PC-3 (cell line): ENCODE data around the gene ATG7. TPM values are rescaled to one million over a fixed set of nuclear protein-coding genes. Genes with fewer than 3 reads are reported as not detected.

Experiments
- ATAC-seq: fragments of 200-7000 bp; cut with Tn5 transposase; 2 replicates; pipeline ENCODE4 v1.9.1; 2020; ENCODE audit warnings: mild to moderate bottlenecking, moderate library complexity
- BruUV-seq: library from RNA; stranded (reverse); fragments of 400-500 nt; replicated peaks from 2 replicates; lab custom pipeline; 2021; lab: Mats Ljungman, UMichigan
- CTCF ChIA-PET: fragments of 300-600 bp; sonication (Branson Sonifier 250); formaldehyde crosslinking; loops from one replicate; lab custom pipeline; 2022; ENCODE audit warnings: antibody characterized with exemption; lab: Charles Lee
- POLR2A ChIA-PET: fragments of 300-600 bp; sonication (Branson Sonifier 250); formaldehyde crosslinking; loops from one replicate; lab custom pipeline; 2022; ENCODE audit warnings: antibody characterized with exemption; ENCODE audit not compliant: unreplicated experiment; lab: Charles Lee
- DNase-seq: peaks from one replicate; pipeline ENCODE4 v3.0.0-alpha.2; 2015
- H2AFZ ChIP-seq: fragments of 300-600 bp; sonication (generic); 2 replicates; pipeline ENCODE4 v1.6.0; 2016; ENCODE audit warnings: antibody characterized with exemption, low read length
- H3F3A ChIP-seq: fragments of 300-600 bp; sonication (generic); one replicate; pipeline ENCODE4 v1.6.0; 2017; ENCODE audit warnings: antibody characterized with exemption, low read length, control low read depth, mild to moderate bottlenecking; ENCODE audit not compliant: unreplicated experiment
- H3K27ac ChIP-seq: fragments of 300-600 bp; sonication (generic); 2 replicates; pipeline ENCODE4 v1.5.1; 2016; ENCODE audit warnings: mild to moderate bottlenecking, low read length
- H3K27me3 ChIP-seq: fragments of 300-600 bp; sonication (generic); 2 replicates; pipeline ENCODE4 v1.6.1; 2016; ENCODE audit warnings: low read length, mixed read lengths
- H3K36me3 ChIP-seq: fragments of 300-600 bp; sonication (generic); 2 replicates; pipeline ENCODE4 v1.6.1; 2016; ENCODE audit warnings: low read depth, mixed run types, low read length, mixed read lengths
- H3K4me1 ChIP-seq: fragments of 300-600 bp; sonication (generic); 2 replicates; pipeline ENCODE4 v1.5.1; 2016; ENCODE audit warnings: low read length; ENCODE audit not compliant: insufficient read depth
- H3K4me2 ChIP-seq: fragments of 300-600 bp; sonication (generic); 2 replicates; pipeline ENCODE4 v1.6.0; 2016; ENCODE audit warnings: low read length
- H3K4me3 ChIP-seq: fragments of 300-600 bp; sonication (generic); 2 replicates; pipeline ENCODE4 v1.5.1; 2016; ENCODE audit warnings: mild to moderate bottlenecking, low read length, mixed read lengths
- H3K79me2 ChIP-seq: fragments of 300-600 bp; sonication (generic); 2 replicates; pipeline ENCODE4 v1.6.1; 2017; ENCODE audit warnings: low read length, mixed read lengths
- H3K9ac ChIP-seq: fragments of 300-600 bp; sonication (generic); 2 replicates; pipeline ENCODE4 v1.6.0; 2016; ENCODE audit warnings: mild to moderate bottlenecking, low read length
- H3K9me2 ChIP-seq: fragments of 300-600 bp; sonication (generic); replicated peaks from 2 replicates; pipeline ENCODE4 v1.6.1; 2016; ENCODE audit warnings: mixed run types, low read length, mixed read lengths
- H3K9me3 ChIP-seq: fragments of 300-600 bp; sonication (generic); 2 replicates; pipeline ENCODE4 v1.6.1; 2016; ENCODE audit warnings: low read length, mixed read lengths
- H4K20me1 ChIP-seq: fragments of 300-600 bp; sonication (generic); 2 replicates; pipeline ENCODE4 v1.6.1; 2016; ENCODE audit warnings: low read length, mixed read lengths
- CTCF ChIP-seq: fragments of 300-600 bp; sonication (generic); conservative IDR thresholded peaks from 2 replicates; pipeline ENCODE4 v1.5.1; 2017; ENCODE audit warnings: antibody characterized with exemption, low read depth, mild to moderate bottlenecking, low read length
- EZH2 ChIP-seq: fragments of 300-600 bp; sonication (generic); IDR thresholded peaks from one replicate; pipeline ENCODE4 v1.6.1; 2017; ENCODE audit warnings: antibody characterized with exemption, mild to moderate bottlenecking, low read length; ENCODE audit not compliant: unreplicated experiment
- EZH2phosphoT487 ChIP-seq: fragments of 300-600 bp; sonication (generic); IDR thresholded peaks from 2 replicates; pipeline ENCODE4 v1.6.1; 2018; ENCODE audit warnings: mild to moderate bottlenecking, antibody characterized with exemption, low read length, borderline replicate concordance
- intact Hi-C: fragments of 100-400 bp; cut with micrococcal nuclease; formaldehyde crosslinking; loops from 2 replicates; pipeline ENCODE4 v1.9.0; 2023
- total RNA-seq: library from RNA; depleted of rRNA; stranded (reverse); fragments of >200 nt; gene quantifications from 2 replicates; pipeline ENCODE4 v1.2.3, GENCODE V29; 2014

ATG7 gene
- total RNA-seq, 1 experiment from 2014 or later: 36.5 TPM

DNA sequence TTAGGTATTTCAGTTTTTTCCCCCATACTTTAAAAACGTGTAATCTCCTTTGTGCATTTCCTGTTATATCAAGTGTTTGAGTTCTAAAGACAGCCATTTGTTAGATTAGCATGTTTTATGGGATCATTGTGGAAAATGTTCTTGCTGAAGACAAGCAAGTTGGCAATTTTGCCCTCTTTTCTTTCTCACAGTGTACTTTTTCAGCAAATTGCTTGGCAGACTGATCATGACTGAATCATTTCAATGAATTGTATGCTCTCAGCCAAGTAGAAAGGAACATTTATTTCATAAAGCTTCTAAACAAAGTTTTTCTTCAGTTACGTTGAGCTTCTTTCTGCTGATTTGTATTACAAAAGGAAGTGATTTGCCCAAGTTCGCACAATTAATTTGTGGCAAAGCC lies 51.6 kb downstream of the ATG7 start:
- H3K4me2 ChIP-seq: no peak overlapping the region
- H3K4me3 ChIP-seq: no peak overlapping the region
- H3K4me1 ChIP-seq: no peaks in the 10 kb centered on the region
- DNase-seq (no peak), ATAC-seq (no peak)
- POLR2A ChIA-PET: no interaction called here
- H3F3A ChIP-seq: no peaks in the 10 kb centered on the region
- H3K36me3 ChIP-seq: peaks cover 52% of the 10 kb centered on the region
- no peaks in the 10 kb centered on the region for H3K79me2 ChIP-seq
- H3K9me3 ChIP-seq: no peaks in the 10 kb centered on the region
- CTCF ChIA-PET: no interaction called here
- BruUV-seq: no TSS peak
- H3K9me2 ChIP-seq: no peaks in the 10 kb centered on the region
- H3K9ac ChIP-seq: no peak overlapping the region
- no peak overlapping the region for H3K27ac ChIP-seq
- TF ChIP-seq EZH2phosphoT487 (no peak), EZH2 (no peak), CTCF (no peak)
- intact Hi-C loops: no loop called here
- H4K20me1 ChIP-seq: no peaks in the 10 kb centered on the region
- H3K27me3 ChIP-seq: no peaks in the 10 kb centered on the region
- no peak overlapping the region for H2AFZ ChIP-seq

GRCh38 chr3:11327619-11328018 lies 55.4 kb downstream of the ATG7 start:
- Histone ChIP-seq H3K27ac (no peak overlapping the region), H3K79me2 (no peaks in the 10 kb centered on the region), H3K9ac (no peak overlapping the region), H3K9me3 (no peaks in the 10 kb centered on the region), H2AFZ (no peak overlapping the region), H3K27me3 (no peaks in the 10 kb centered on the region), H3K4me3 (no peak overlapping the region), H4K20me1 (no peaks in the 10 kb centered on the region), H3K4me2 (no peak overlapping the region), H3F3A (no peaks in the 10 kb centered on the region), H3K4me1 (peaks cover 11% of the 10 kb centered on the region), H3K36me3 (peaks cover 36% of the 10 kb centered on the region; the same call in 1 of the 2 replicates), H3K9me2 (no peaks in the 10 kb centered on the region)
- no peak for TF ChIP-seq EZH2phosphoT487
- no peak for TF ChIP-seq CTCF
- TF ChIP-seq EZH2: no peak
- ChIA-PET POLR2A (no interaction called here), CTCF (no interaction called here)
- no TSS peak for BruUV-seq
- no peak for DNase-seq
- ATAC-seq: no peak
- intact Hi-C loops: no loop called here

GRCh38 chr3:11328196-11328945 lies 56.2 kb downstream of the ATG7 start:
- Histone ChIP-seq H3K9me2 (no peaks in the 10 kb centered on the region), H3F3A (no peaks in the 10 kb centered on the region), H3K4me3 (no peak overlapping the region), H3K27me3 (no peaks in the 10 kb centered on the region), H3K27ac (no peak overlapping the region), H2AFZ (no peak overlapping the region), H3K4me2 (no peak overlapping the region), H4K20me1 (no peaks in the 10 kb centered on the region), H3K79me2 (no peaks in the 10 kb centered on the region), H3K36me3 (peaks cover 38% of the 10 kb centered on the region; the same call in 1 of the 2 replicates), H3K9ac (no peak overlapping the region), H3K4me1 (peaks cover 11% of the 10 kb centered on the region), H3K9me3 (no peaks in the 10 kb centered on the region)
- DNase-seq (no peak), ATAC-seq (no peak)
- TF ChIP-seq EZH2 (no peak), CTCF (no peak), EZH2phosphoT487 (no peak)
- BruUV-seq: no TSS peak
- intact Hi-C loops: no loop called here
- ChIA-PET POLR2A (no interaction called here), CTCF (no interaction called here)
